DND-41 (cell line): ENCODE results near the gene BMF.

Experiments
- CTCF ChIP-seq: IDR thresholded peaks from 2 replicates; pipeline ENCODE4 v1.5.1; 2012; ENCODE audit warnings: borderline replicate concordance, low read length, moderate library complexity, mild to moderate bottlenecking; ENCODE audit not compliant: poor library complexity, severe bottlenecking; ENCODE audit errors: extremely low read depth
- EZH2 ChIP-seq: IDR thresholded peaks from 3 replicates; pipeline ENCODE4 v1.6.1; 2012; ENCODE audit warnings: borderline replicate concordance, low read depth, mild to moderate bottlenecking, moderate library complexity, low read length, inconsistent platforms; ENCODE audit not compliant: severe bottlenecking

- no peak for TF ChIP-seq CTCF
- no peak for TF ChIP-seq EZH2
Observed at GRCh38 chr15:40075298-40076044, 33.2 kb downstream of the BMF start.
